ENCODE measurements around the gene PCSK6.
"Not testable (repeated sequence)": the region's sequence is repeated elsewhere in the genome, so short reads cannot be mapped to it uniquely, and the experiment has no call there.

Gene PCSK6

GRCh38 chr15:101427606-101428487, 61.7 kb downstream of the PCSK6 start:
- TF ChIP-seq CTCF (conservative IDR thresholded peaks at IDR 0.05; ENCODE audit: low read depth, low read length), result no peak
- H3K4me3 ChIP-seq (ENCODE audit: low read depth, low read length), result no peak overlapping the region
- DNase-seq (ENCODE audit: low read depth), result no peak

- no peak for DNase-seq (ENCODE audit: low read depth)
- TF ChIP-seq CTCF (conservative IDR thresholded peaks at IDR 0.05; ENCODE audit: low read depth, low read length), result no peak
Measured at GRCh38 chr15:101426761-101427333, 62.7 kb downstream of the PCSK6 start.

GRCh38 chr15:101425787-101426365, 63.6 kb downstream of the PCSK6 start:
- TF ChIP-seq CTCF (conservative IDR thresholded peaks at IDR 0.05; ENCODE audit: low read depth, low read length), result no peak
- H3K4me3 ChIP-seq (ENCODE audit: low read depth, low read length), result no peak overlapping the region
- DNase-seq (ENCODE audit: low read depth), result no peak

More at GRCh38 chr15:101426761-101427333, 62.7 kb downstream of the PCSK6 start:
- no peak overlapping the region for H3K4me3 ChIP-seq (ENCODE audit: low read depth, low read length)

GRCh38 chr15:101424984-101425383, 64.5 kb downstream of the PCSK6 start:
- TF ChIP-seq CTCF (conservative IDR thresholded peaks at IDR 0.05; ENCODE audit: low read depth, low read length), result no peak
- DNase-seq (ENCODE audit: low read depth), result no peak
- no peak overlapping the region for H3K4me3 ChIP-seq (ENCODE audit: low read depth, low read length)

GRCh38 chr15:101420232-101420631, 69.3 kb downstream of the PCSK6 start:
- TF ChIP-seq CTCF (conservative IDR thresholded peaks at IDR 0.05; ENCODE audit: low read depth, low read length), result no peak
- no peak for DNase-seq (ENCODE audit: low read depth)
- no peak overlapping the region for H3K4me3 ChIP-seq (ENCODE audit: low read depth, low read length)

- not testable (repeated sequence) for DNase-seq (ENCODE audit: low read depth); H3K4me3 ChIP-seq (ENCODE audit: low read depth, low read length)
Measured at GRCh38 chr15:101416475-101416874, 73.0 kb downstream of the PCSK6 start.

GRCh38 chr15:101413239-101413638, 76.3 kb downstream of the PCSK6 start:
- no peak overlapping the region for H3K4me3 ChIP-seq (ENCODE audit: low read depth, low read length)
- no peak for DNase-seq (ENCODE audit: low read depth)
- TF ChIP-seq CTCF (conservative IDR thresholded peaks at IDR 0.05; ENCODE audit: low read depth, low read length), result no peak
